GM15510 (cell line): ENCODE data around the gene MSRB3.

Experiments used
- POLR2A ChIP-seq: IDR thresholded peaks from 3 replicates; pipeline ENCODE4 v1.6.1; 2011; ENCODE audit warnings: borderline replicate concordance; ENCODE audit not compliant: insufficient read length; ENCODE audit errors: extremely low read depth

Gene MSRB3

DNA sequence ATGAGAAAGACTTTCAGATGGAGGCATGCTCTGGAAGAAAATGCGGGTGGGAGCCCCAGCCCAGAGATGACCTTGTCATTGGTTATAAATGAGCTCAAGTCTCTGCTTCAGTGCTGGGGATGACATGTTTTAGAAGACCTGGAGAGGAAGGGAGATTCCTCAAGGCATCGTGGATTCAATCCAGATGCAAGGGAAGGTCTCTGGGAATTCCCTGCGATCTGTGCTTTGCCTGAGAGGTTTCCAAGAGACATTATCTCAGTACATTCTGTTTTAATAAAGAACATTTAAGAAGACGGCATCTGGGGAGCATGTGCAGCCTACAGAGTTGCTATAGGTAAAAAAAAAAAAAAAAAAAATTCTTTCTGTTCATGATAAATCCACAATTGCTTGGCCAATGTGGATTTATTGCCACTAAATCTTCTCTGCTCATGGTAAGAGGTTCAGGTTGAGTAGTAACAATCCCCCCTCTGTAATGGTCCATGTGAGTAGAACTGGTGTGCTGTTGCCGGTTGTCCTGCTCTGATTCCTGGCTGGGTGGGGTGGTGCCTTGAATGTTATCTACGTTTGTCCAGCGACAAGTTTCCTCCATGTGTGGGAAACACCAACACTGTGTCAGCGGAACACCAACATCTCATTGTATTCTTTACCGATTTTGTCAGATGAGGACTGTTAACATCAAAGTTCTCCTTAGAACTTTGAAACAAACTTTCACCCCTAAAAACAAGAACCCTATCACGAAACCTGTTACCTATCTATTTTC is 230.0 kb downstream of the MSRB3 start:
- TF ChIP-seq POLR2A: no peak

- no peak for TF ChIP-seq POLR2A
Measured at GRCh38 chr12:65510007-65510406, 231.5 kb downstream of the MSRB3 start.

DNA sequence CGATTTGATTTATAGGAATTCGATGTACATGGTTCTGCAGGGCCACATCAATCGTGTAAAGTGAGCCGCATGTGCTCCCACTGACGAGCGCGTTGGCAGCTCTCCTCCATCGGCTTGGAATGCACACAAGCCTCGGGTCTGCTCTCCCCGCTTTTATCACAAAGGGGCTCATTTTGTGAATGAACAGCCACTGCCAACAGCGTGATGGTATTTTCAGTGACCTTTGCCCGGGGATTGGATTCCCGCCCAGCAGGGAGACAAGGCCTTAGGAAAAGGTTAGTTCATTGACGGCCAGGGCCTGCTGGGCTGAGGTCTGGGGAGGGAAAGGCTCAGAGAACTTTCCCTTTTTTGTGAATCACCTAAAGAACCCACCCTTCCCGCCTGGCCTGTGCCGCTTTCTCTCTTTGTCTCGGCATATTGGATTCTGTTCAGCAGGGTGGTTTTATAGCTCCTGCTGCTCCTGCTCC is 232.1 kb downstream of the MSRB3 start:
- no peak for TF ChIP-seq POLR2A

GRCh38 chr12:65511134-65511834 is 232.8 kb downstream of the MSRB3 start:
- no peak for TF ChIP-seq POLR2A

- TF ChIP-seq POLR2A: no peak
Measured at GRCh38 chr12:65511912-65512311, 233.4 kb downstream of the MSRB3 start.
